Keratinocyte (primary cell): Measurements from ENCODE around the gene IRF2BP1. TPM values are rescaled to one million over a fixed set of nuclear protein-coding genes. Genes with fewer than 3 reads are reported as not detected.

Experiments used
- DNase-seq: peaks from one replicate; pipeline ENCODE4 v3.0.0-alpha.2; 2011; ENCODE audit warnings: low read depth, missing footprints, low spot score
- FAIRE-seq: peaks from 2 replicates; lab custom pipeline; 2011; peaks lifted over from hg19 to GRCh38; lab: Jason Lieb, UNC
- H2AFZ ChIP-seq: 2 replicates; pipeline ENCODE4 v1.6.0; 2012; ENCODE audit warnings: low read length, control low read depth, inconsistent platforms; ENCODE audit not compliant: control insufficient read depth
- H3K27ac ChIP-seq: 2 replicates; pipeline ENCODE4 v1.5.1; 2011; ENCODE audit warnings: low read length; ENCODE audit not compliant: control insufficient read depth, insufficient read depth
- H3K27me3 ChIP-seq: 3 replicates; pipeline ENCODE4 v1.6.0; 2011; ENCODE audit warnings: low read length; ENCODE audit not compliant: control insufficient read depth, insufficient read depth; ENCODE audit errors: extremely low read depth
- H3K36me3 ChIP-seq, 2 experiments: 2 replicates in 1 of 2; 3 replicates in 1 of 2; pipeline ENCODE4 v1.5.1; 2011; ENCODE audit warnings: low read length in 2 of 2, mild to moderate bottlenecking in 1 of 2; ENCODE audit not compliant: control insufficient read depth in 2 of 2, insufficient read depth in 2 of 2; ENCODE audit errors: extremely low read depth in 1 of 2
- H3K4me1 ChIP-seq: 3 replicates; pipeline ENCODE4 v1.5.1; 2011; ENCODE audit warnings: low read length; ENCODE audit not compliant: control insufficient read depth, insufficient read depth; ENCODE audit errors: extremely low read depth
- H3K4me2 ChIP-seq: 3 replicates; pipeline ENCODE4 v1.6.0; 2011; ENCODE audit warnings: low read depth, low read length; ENCODE audit not compliant: control insufficient read depth, insufficient read depth; ENCODE audit errors: extremely low read depth
- H3K4me3 ChIP-seq, 3 experiments: fragments of 200-600 bp in 1 of 3; sonication (generic) in 1 of 3; 2 replicates in 2 of 3; 3 replicates in 1 of 3; pipeline ENCODE4 v1.5.1; 2011 to 2016; ENCODE audit warnings: low read length in 3 of 3, mild to moderate bottlenecking in 3 of 3, control low read depth in 2 of 3, inconsistent platforms in 1 of 3, low read depth in 1 of 3, mixed read lengths in 1 of 3, mixed run types in 1 of 3, moderate library complexity in 1 of 3; ENCODE audit not compliant: control insufficient read depth in 2 of 3, insufficient read depth in 2 of 3; ENCODE audit errors: extremely low read depth in 1 of 3
- H3K79me2 ChIP-seq: 2 replicates; pipeline ENCODE4 v1.6.0; 2012; ENCODE audit warnings: low read length; ENCODE audit not compliant: control insufficient read depth, insufficient read depth
- H3K9ac ChIP-seq: 3 replicates; pipeline ENCODE4 v1.6.0; 2011; ENCODE audit warnings: low read length; ENCODE audit not compliant: control insufficient read depth, insufficient read depth; ENCODE audit errors: extremely low read depth
- H3K9me1 ChIP-seq: 3 replicates; pipeline ENCODE4 v1.6.0; 2011; ENCODE audit warnings: low read length; ENCODE audit not compliant: control insufficient read depth, insufficient read depth; ENCODE audit errors: extremely low read depth
- H3K9me3 ChIP-seq: 2 replicates; pipeline ENCODE4 v1.5.1; 2012; ENCODE audit warnings: low read depth, low read length; ENCODE audit not compliant: control insufficient read depth
- H4K20me1 ChIP-seq: 3 replicates; pipeline ENCODE4 v1.6.0; 2011; ENCODE audit warnings: low read length; ENCODE audit not compliant: control insufficient read depth, insufficient read depth; ENCODE audit errors: extremely low read depth
- CTCF ChIP-seq, 3 experiments: IDR thresholded peaks in 1 of 3; conservative IDR thresholded peaks in 1 of 3; optimal IDR thresholded peaks in 1 of 3; 2 replicates in 2 of 3; 3 replicates in 1 of 3; pipeline versions ENCODE3 to v1.5.1; 2011; ENCODE audit warnings: low read length in 3 of 3, mild to moderate bottlenecking in 3 of 3, moderate library complexity in 2 of 3, control low read depth in 1 of 3, inconsistent platforms in 1 of 3; ENCODE audit not compliant: insufficient read depth in 2 of 3; ENCODE audit errors: extremely low read depth in 1 of 3
- EZH2 ChIP-seq: IDR thresholded peaks from one replicate; pipeline ENCODE4 v1.6.1; 2012; ENCODE audit warnings: inconsistent platforms, mild to moderate bottlenecking, low read length, moderate library complexity
- dilution Hi-C: fragments of 300-500 bp; cut with MboI; formaldehyde crosslinking; loops from one replicate; pipeline ENCODE4 v1.7.0; 2020; ENCODE audit warnings: low sequenced_read_pairs; ENCODE audit not compliant: extremely low pct_ligation_motif_present
- polyA plus RNA-seq, 5 experiments: library from polyadenylated mRNA; depleted of rRNA in 3 of 5; stranded (reverse) in 3 of 5; stranded (forward) in 1 of 5; unstranded in 1 of 5; fragments of >200 nt; gene quantifications; 1 replicate in 1 of 5; 2 replicates in 3 of 5; 3 replicates in 1 of 5; pipeline versions ENCODE4 v1.2.1 to v1.2.3, GENCODE V29; 2011 to 2012; ENCODE audit warnings: missing spikeins in 2 of 5, low read depth in 1 of 5, low replicate concordance in 1 of 5

Gene IRF2BP1
- polyA plus RNA-seq, 1 donor (not counting 4 experiments of a cell fraction or from before 2014, with no cell fraction given): 1.7 TPM

- H3K27me3 ChIP-seq: no peaks in the 10 kb centered on the region
- H3K9me1 ChIP-seq: no peaks in the 10 kb centered on the region
- H2AFZ ChIP-seq: no peak overlapping the region
- no peak overlapping the region for H3K4me2 ChIP-seq
- no peak overlapping the region for H3K9ac ChIP-seq
- no peaks in the 10 kb centered on the region for H3K79me2 ChIP-seq
- dilution Hi-C loops: no loop called here
- H4K20me1 ChIP-seq: no peaks in the 10 kb centered on the region
- H3K27ac ChIP-seq: no peak overlapping the region
- no peak overlapping the region for H3K4me3 ChIP-seq
- TF ChIP-seq CTCF (optimal IDR thresholded peaks at IDR 0.05 in 1 of 3, IDR thresholded peaks at IDR 0.05 in 1 of 3, conservative IDR thresholded peaks at IDR 0.05 in 1 of 3; ENCODE audit: extremely low read depth in 1 of 3, insufficient read depth in 2 of 3, low read length in 3 of 3) (no peak), EZH2 (no peak)
- DNase-seq (no peak), FAIRE-seq (no peak)
- H3K9me3 ChIP-seq: no peaks in the 10 kb centered on the region
- no peaks in the 10 kb centered on the region for H3K4me1 ChIP-seq
- H3K36me3 ChIP-seq: peaks cover 43 to 60% of the 10 kb centered on the region in 2 experiments
Measured at GRCh38 chr19:45847663-45848062, 38.3 kb downstream of the IRF2BP1 start.

GRCh38 chr19:45842198-45842597, 43.7 kb downstream of the IRF2BP1 start:
- H3K9ac ChIP-seq: no peak overlapping the region
- no peaks in the 10 kb centered on the region for H3K27me3 ChIP-seq
- H3K9me1 ChIP-seq: no peaks in the 10 kb centered on the region
- no peaks in the 10 kb centered on the region for H3K79me2 ChIP-seq
- FAIRE-seq (no peak), DNase-seq (no peak)
- H3K27ac ChIP-seq: no peak overlapping the region
- peaks cover 35 to 42% of the 10 kb centered on the region in 2 experiments for H3K36me3 ChIP-seq
- no peaks in the 10 kb centered on the region for H4K20me1 ChIP-seq
- dilution Hi-C loops: no loop called here
- H3K4me1 ChIP-seq: no peaks in the 10 kb centered on the region
- TF ChIP-seq EZH2: no peak
- no peak for TF ChIP-seq CTCF (optimal IDR thresholded peaks at IDR 0.05 in 1 of 3, IDR thresholded peaks at IDR 0.05 in 1 of 3, conservative IDR thresholded peaks at IDR 0.05 in 1 of 3; ENCODE audit: extremely low read depth in 1 of 3, insufficient read depth in 2 of 3, low read length in 3 of 3)
- H2AFZ ChIP-seq: no peak overlapping the region
- no peak overlapping the region for H3K4me3 ChIP-seq
- no peak overlapping the region for H3K4me2 ChIP-seq
- no peaks in the 10 kb centered on the region for H3K9me3 ChIP-seq
